K562 (cell line): ENCODE data around the gene ZNRF3. TPM values are rescaled to one million over a fixed set of nuclear protein-coding genes. Genes with fewer than 3 reads are reported as not detected.
A peak's percentile ranks its signal among the peaks of the same experiment; 100 is the strongest.

Experiments used
- ATAC-seq: fragments of 200-7000 bp; cut with Tn5 transposase; 3 replicates; pipeline ENCODE4 v1.9.1; 2020; ENCODE audit warnings: moderate library complexity
- BruUV-seq: library from RNA; stranded (reverse); fragments of 400-500 nt; replicated peaks from 2 replicates; lab custom pipeline; 2021; lab: Mats Ljungman, UMichigan
- CTCF ChIA-PET: fragments of 300-600 bp; formaldehyde crosslinking; extraction: SDS; loops from one replicate; lab custom pipeline; 2021; ENCODE audit warnings: low intra/inter-chr PET ratio; lab: Yijun Ruan, JAX
- POLR2A ChIA-PET: fragments of 300-600, 350-650 bp; sonication (Branson Sonifier 250); formaldehyde crosslinking; extraction: SDS; loops from one replicate; lab custom pipeline; 2021; ENCODE audit warnings: antibody characterized with exemption, inconsistent platforms; lab: Yijun Ruan, JAX
- DNase-seq, 4 experiments: peaks; one replicate each; pipeline versions ENCODE4 v3.0.0 to v3.0.0-alpha.2; 2011 to 2018; ENCODE audit warnings: low spot score in 3 of 4, mixed read lengths in 3 of 4; ENCODE audit errors: extremely low read depth in 1 of 4
- FAIRE-seq: peaks from 2 replicates; lab custom pipeline; 2011; peaks lifted over from hg19 to GRCh38; lab: Jason Lieb, UNC
- H2AFZ ChIP-seq: 2 replicates; pipeline ENCODE4 v1.6.0; 2011; ENCODE audit warnings: low read depth, low read length, control low read depth, inconsistent platforms
- H3K27ac ChIP-seq: fragments of 200-600 bp; 3 replicates; pipeline ENCODE4 v1.8.0; 2011; ENCODE audit warnings: low read depth, mild to moderate bottlenecking, control low read depth, inconsistent platforms, low read length, moderate library complexity, mixed read lengths; ENCODE audit errors: extremely low read depth
- H3K27me3 ChIP-seq, 2 experiments: fragments of 300-600 bp in 1 of 2; 2 replicates in 1 of 2; 3 replicates in 1 of 2; pipeline versions ENCODE4 v1.6.0 to v1.8.0; 2011; ENCODE audit warnings: inconsistent platforms in 2 of 2, low read length in 2 of 2, mild to moderate bottlenecking in 1 of 2, mixed read lengths in 1 of 2, moderate library complexity in 1 of 2; ENCODE audit not compliant: control insufficient read depth in 2 of 2, insufficient read depth in 2 of 2
- H3K36me3 ChIP-seq: fragments of 300-600 bp; 3 replicates; pipeline ENCODE4 v1.8.0; 2011; ENCODE audit warnings: mild to moderate bottlenecking, low read length, inconsistent platforms; ENCODE audit not compliant: control insufficient read depth, insufficient read depth
- H3K4me1 ChIP-seq, 2 experiments: fragments of 200-600 bp in 1 of 2; replicated peaks in 1 of 2; 2 replicates in 1 of 2; 3 replicates in 1 of 2; pipeline versions ENCODE4 v1.5.1 to v1.8.0; 2011; ENCODE audit warnings: inconsistent platforms in 2 of 2, low read length in 2 of 2, mild to moderate bottlenecking in 1 of 2, mixed read lengths in 1 of 2, moderate library complexity in 1 of 2; ENCODE audit not compliant: control insufficient read depth in 2 of 2, insufficient read depth in 2 of 2
- H3K4me2 ChIP-seq: 2 replicates; pipeline ENCODE4 v1.6.1; 2011; ENCODE audit warnings: low read length, control low read depth, inconsistent platforms, mixed read lengths; ENCODE audit not compliant: insufficient read depth
- H3K4me3 ChIP-seq: fragments of 200-600 bp; sonication (generic), shearing (Covaris generic); 2 replicates; pipeline ENCODE4 v1.5.1; 2016; ENCODE audit warnings: control low read depth, inconsistent platforms
- H3K79me2 ChIP-seq: fragments of 200-600 bp; 3 replicates; pipeline ENCODE4 v1.8.0; 2011; ENCODE audit warnings: low read length, inconsistent platforms; ENCODE audit not compliant: control insufficient read depth, insufficient read depth
- H3K9ac ChIP-seq, 2 experiments: 2 replicates each; pipeline versions ENCODE4 v1.6.0 to v1.6.1; 2011; ENCODE audit warnings: low read depth in 2 of 2, low read length in 2 of 2, control low read depth in 1 of 2, inconsistent platforms in 1 of 2, mild to moderate bottlenecking in 1 of 2, mixed read lengths in 1 of 2; ENCODE audit not compliant: insufficient read depth in 1 of 2
- H3K9me1 ChIP-seq: one replicate; pipeline ENCODE4 v1.6.0; 2011; ENCODE audit warnings: inconsistent platforms, mild to moderate bottlenecking, low read length, moderate library complexity; ENCODE audit not compliant: control insufficient read depth, insufficient read depth
- H3K9me3 ChIP-seq: replicated peaks from 2 replicates; pipeline ENCODE4 v1.5.1; 2011; ENCODE audit warnings: low read depth, low read length, inconsistent platforms; ENCODE audit not compliant: control insufficient read depth, insufficient read depth
- H4K20me1 ChIP-seq: replicated peaks from 2 replicates; pipeline ENCODE4 v1.6.1; 2011; ENCODE audit warnings: low read length, inconsistent platforms, mixed read lengths; ENCODE audit not compliant: control insufficient read depth, insufficient read depth
- L3MBTL2 ChIP-seq: fragments of 450-650 bp; IDR thresholded peaks from 2 replicates; pipeline ENCODE4 v1.6.1; 2016; ENCODE audit warnings: mild to moderate bottlenecking, moderate library complexity
- LCOR ChIP-seq: sonication (generic); formaldehyde crosslinking; IDR thresholded peaks from 2 replicates; pipeline ENCODE4 v1.8.0; 2022; ENCODE audit warnings: mild to moderate bottlenecking, missing genetic modification reagents
- WGBS: fragments of 100-300 bp; shearing (Covaris generic); methylation state at CpG from one replicate; pipeline ENCODE4 v1.1.6; 2016; ENCODE audit warnings: low coverage, mixed read lengths; ENCODE audit not compliant: insufficient coverage; ENCODE audit errors: missing lambda C conversion rate; 5-methylcytosine and 5-hydroxymethylcytosine counted together
- in situ Hi-C: fragments of 300-500 bp; cut with MboI; formaldehyde crosslinking; loops from 4 replicates; pipeline ENCODE4 v1.15.0; 2018; ENCODE audit warnings: inconsistent platforms, mixed read lengths
- intact Hi-C: fragments of 100-400 bp; cut with micrococcal nuclease; formaldehyde crosslinking; loops from 2 replicates; pipeline ENCODE4 v1.14.2; 2022
- polyA plus RNA-seq, 8 experiments: library from polyadenylated mRNA; depleted of rRNA in 4 of 8; stranded (reverse) in 5 of 8; unstranded in 3 of 8; fragments of >200 nt; fragmentation: Nextera tagmentation in 2 of 8; fragmentation: Illumina TruSeq in 1 of 8; extraction: Ambion mirVana in 2 of 8; extraction: Trizol in 1 of 8; gene quantifications; 2 replicates each; pipeline versions ENCODE4 v1.2.1 to v1.2.3, GENCODE V29; 2011 to 2014; ENCODE audit warnings: inconsistent platforms in 1 of 8, missing spikeins in 1 of 8
- total RNA-seq, 7 experiments: library from RNA; depleted of rRNA in 6 of 7; stranded (reverse); fragments of >200 nt in 6 of 7; fragmentation: Illumina TruSeq in 2 of 7; extraction: Trizol in 2 of 7; gene quantifications; 2 replicates each; pipeline versions ENCODE4 v1.2.1 to v1.2.3, GENCODE V29; 2011 to 2021; ENCODE audit warnings: low replicate concordance in 1 of 7
- TF ChIP-seq, protein P1 (sequence below): fragments of 450-650 bp; IDR thresholded peaks from 2 replicates; pipeline ENCODE4 v1.6.1; 2016; ENCODE audit warnings: mild to moderate bottlenecking, moderate library complexity

Gene ZNRF3
- total and polyA plus RNA-seq, 9 of the 15 experiments (the other 6 are each of a cell fraction or from before 2014, with no cell fraction given) = 0.41 to 5.9 (median 1.7) TPM

DNA sequence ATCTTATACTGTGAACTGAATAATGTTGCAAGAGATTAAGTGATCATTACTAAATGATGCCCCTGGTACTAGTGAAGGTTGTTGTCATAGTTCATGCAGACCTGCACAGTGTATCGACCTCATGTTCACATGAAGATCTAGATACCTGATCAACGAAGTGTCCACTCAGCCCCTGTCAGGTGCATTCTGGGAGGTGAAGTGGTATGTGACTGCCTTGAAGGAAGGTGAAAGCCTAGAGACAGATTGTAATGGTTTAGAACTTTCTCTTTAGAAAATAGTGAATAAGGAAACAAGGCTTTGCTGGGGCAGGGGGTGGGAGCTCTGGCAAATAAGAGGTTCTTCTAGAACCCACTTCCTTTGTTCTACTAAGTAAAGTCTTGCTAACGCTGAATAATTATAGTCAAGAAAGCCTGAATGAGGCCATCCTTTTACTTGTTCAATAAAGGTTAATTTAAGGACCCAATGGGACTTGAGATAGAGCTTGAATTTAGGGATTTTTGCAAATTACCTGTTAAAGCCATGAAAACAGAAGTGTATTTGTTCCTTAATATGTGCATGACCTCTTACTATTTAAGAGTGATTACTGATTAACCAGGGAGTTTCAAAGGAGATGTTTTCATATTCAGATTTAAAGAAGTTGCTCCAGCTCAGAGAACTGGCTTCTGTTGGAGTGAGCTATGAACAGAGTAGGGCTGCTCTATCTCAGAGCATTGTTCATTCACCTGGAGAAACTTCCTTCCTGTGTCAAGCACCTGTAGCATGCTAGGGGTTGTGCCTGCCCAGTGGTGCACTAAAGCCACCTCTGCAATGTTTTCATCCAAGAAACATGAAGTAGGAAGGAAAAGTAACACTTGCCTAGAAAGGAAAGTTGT lies 132.9 kb downstream of the ZNRF3 start:
- Histone ChIP-seq H3K9me1 (no peaks in the 10 kb centered on the region), H3K4me2 (no peak overlapping the region), H3K36me3 (no peaks in the 10 kb centered on the region), H2AFZ (no peak overlapping the region), H3K4me3 (no peak overlapping the region), H3K27me3 (no peaks in the 10 kb centered on the region), H3K4me1 (no peaks in the 10 kb centered on the region), H3K79me2 (no peaks in the 10 kb centered on the region), H3K27ac (no peak overlapping the region), H4K20me1 (no peaks in the 10 kb centered on the region), H3K9me3 (no peaks in the 10 kb centered on the region), H3K9ac (no peak overlapping the region)
- TF ChIP-seq, protein P1, sequence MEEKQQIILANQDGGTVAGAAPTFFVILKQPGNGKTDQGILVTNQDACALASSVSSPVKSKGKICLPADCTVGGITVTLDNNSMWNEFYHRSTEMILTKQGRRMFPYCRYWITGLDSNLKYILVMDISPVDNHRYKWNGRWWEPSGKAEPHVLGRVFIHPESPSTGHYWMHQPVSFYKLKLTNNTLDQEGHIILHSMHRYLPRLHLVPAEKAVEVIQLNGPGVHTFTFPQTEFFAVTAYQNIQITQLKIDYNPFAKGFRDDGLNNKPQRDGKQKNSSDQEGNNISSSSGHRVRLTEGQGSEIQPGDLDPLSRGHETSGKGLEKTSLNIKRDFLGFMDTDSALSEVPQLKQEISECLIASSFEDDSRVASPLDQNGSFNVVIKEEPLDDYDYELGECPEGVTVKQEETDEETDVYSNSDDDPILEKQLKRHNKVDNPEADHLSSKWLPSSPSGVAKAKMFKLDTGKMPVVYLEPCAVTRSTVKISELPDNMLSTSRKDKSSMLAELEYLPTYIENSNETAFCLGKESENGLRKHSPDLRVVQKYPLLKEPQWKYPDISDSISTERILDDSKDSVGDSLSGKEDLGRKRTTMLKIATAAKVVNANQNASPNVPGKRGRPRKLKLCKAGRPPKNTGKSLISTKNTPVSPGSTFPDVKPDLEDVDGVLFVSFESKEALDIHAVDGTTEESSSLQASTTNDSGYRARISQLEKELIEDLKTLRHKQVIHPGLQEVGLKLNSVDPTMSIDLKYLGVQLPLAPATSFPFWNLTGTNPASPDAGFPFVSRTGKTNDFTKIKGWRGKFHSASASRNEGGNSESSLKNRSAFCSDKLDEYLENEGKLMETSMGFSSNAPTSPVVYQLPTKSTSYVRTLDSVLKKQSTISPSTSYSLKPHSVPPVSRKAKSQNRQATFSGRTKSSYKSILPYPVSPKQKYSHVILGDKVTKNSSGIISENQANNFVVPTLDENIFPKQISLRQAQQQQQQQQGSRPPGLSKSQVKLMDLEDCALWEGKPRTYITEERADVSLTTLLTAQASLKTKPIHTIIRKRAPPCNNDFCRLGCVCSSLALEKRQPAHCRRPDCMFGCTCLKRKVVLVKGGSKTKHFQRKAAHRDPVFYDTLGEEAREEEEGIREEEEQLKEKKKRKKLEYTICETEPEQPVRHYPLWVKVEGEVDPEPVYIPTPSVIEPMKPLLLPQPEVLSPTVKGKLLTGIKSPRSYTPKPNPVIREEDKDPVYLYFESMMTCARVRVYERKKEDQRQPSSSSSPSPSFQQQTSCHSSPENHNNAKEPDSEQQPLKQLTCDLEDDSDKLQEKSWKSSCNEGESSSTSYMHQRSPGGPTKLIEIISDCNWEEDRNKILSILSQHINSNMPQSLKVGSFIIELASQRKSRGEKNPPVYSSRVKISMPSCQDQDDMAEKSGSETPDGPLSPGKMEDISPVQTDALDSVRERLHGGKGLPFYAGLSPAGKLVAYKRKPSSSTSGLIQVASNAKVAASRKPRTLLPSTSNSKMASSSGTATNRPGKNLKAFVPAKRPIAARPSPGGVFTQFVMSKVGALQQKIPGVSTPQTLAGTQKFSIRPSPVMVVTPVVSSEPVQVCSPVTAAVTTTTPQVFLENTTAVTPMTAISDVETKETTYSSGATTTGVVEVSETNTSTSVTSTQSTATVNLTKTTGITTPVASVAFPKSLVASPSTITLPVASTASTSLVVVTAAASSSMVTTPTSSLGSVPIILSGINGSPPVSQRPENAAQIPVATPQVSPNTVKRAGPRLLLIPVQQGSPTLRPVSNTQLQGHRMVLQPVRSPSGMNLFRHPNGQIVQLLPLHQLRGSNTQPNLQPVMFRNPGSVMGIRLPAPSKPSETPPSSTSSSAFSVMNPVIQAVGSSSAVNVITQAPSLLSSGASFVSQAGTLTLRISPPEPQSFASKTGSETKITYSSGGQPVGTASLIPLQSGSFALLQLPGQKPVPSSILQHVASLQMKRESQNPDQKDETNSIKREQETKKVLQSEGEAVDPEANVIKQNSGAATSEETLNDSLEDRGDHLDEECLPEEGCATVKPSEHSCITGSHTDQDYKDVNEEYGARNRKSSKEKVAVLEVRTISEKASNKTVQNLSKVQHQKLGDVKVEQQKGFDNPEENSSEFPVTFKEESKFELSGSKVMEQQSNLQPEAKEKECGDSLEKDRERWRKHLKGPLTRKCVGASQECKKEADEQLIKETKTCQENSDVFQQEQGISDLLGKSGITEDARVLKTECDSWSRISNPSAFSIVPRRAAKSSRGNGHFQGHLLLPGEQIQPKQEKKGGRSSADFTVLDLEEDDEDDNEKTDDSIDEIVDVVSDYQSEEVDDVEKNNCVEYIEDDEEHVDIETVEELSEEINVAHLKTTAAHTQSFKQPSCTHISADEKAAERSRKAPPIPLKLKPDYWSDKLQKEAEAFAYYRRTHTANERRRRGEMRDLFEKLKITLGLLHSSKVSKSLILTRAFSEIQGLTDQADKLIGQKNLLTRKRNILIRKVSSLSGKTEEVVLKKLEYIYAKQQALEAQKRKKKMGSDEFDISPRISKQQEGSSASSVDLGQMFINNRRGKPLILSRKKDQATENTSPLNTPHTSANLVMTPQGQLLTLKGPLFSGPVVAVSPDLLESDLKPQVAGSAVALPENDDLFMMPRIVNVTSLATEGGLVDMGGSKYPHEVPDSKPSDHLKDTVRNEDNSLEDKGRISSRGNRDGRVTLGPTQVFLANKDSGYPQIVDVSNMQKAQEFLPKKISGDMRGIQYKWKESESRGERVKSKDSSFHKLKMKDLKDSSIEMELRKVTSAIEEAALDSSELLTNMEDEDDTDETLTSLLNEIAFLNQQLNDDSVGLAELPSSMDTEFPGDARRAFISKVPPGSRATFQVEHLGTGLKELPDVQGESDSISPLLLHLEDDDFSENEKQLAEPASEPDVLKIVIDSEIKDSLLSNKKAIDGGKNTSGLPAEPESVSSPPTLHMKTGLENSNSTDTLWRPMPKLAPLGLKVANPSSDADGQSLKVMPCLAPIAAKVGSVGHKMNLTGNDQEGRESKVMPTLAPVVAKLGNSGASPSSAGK = 0 out of 2 replicates have a peak, but pooled peaks have one; percentile 14
- TF ChIP-seq LCOR (CRISPR knock-in tag) (no peak), L3MBTL2 (0 out of 2 replicates have a peak, but pooled peaks have one; percentile 36)
- WGBS = 64% methylated on average over 3 of the region's 3 CpGs
- DNase-seq = no peak
- POLR2A ChIA-PET = no interaction called here
- CTCF ChIA-PET = interaction anchor here (0.6 kb wide), 1 partner anchor 337 kb away, joined by 3 read pairs; the partner anchor contains the start of gene TTC28
- FAIRE-seq = no peak
- ATAC-seq = no peak
- intact Hi-C loops = no loop called here
- no TSS peak for BruUV-seq
- in situ Hi-C loops = no loop called here
